HG02884 (cell line): ENCODE data around the gene INPP5A.

Experiments used
- ATAC-seq: cut with Tn5 transposase; IDR thresholded peaks from one replicate; pipeline ENCODE4 v1.9.1; 2021; ENCODE audit warnings: mild to moderate bottlenecking, moderate library complexity; ENCODE audit not compliant: unreplicated experiment

The INPP5A gene

GRCh38 chr10:132685101-132685891 lies 147.7 kb downstream of the INPP5A start:
- ATAC-seq = no peak

- no peak for ATAC-seq
Observed at GRCh38 chr10:132685921-132686680, 148.5 kb downstream of the INPP5A start.

- no peak for ATAC-seq
Observed at GRCh38 chr10:132687181-132687892, 149.8 kb downstream of the INPP5A start.

GRCh38 chr10:132687893-132688579 lies 150.4 kb downstream of the INPP5A start:
- ATAC-seq = no peak

- ATAC-seq = no peak
Observed at GRCh38 chr10:132688580-132689420, 151.2 kb downstream of the INPP5A start.

GRCh38 chr10:132689721-132690360 lies 152.3 kb downstream of the INPP5A start:
- no peak for ATAC-seq

- no peak for ATAC-seq
Observed at GRCh38 chr10:132690401-132690800, 152.8 kb downstream of the INPP5A start.

GRCh38 chr10:132690821-132691610 lies 153.4 kb downstream of the INPP5A start:
- ATAC-seq = no peak

GRCh38 chr10:132691711-132692153 lies 154.1 kb downstream of the INPP5A start:
- no peak for ATAC-seq

- ATAC-seq = no peak
Observed at GRCh38 chr10:132692311-132692710, 154.7 kb downstream of the INPP5A start.

- ATAC-seq = no peak
Observed at GRCh38 chr10:132693676-132694075, 156.1 kb downstream of the INPP5A start.

- ATAC-seq = no peak
Observed at GRCh38 chr10:132696204-132696603, 158.6 kb downstream of the INPP5A start.

GRCh38 chr10:132696728-132697577 lies 159.4 kb downstream of the INPP5A start:
- no peak for ATAC-seq

GRCh38 chr10:132697578-132698200 lies 160.1 kb downstream of the INPP5A start:
- no peak for ATAC-seq

GRCh38 chr10:132698211-132698751 lies 160.7 kb downstream of the INPP5A start:
- no peak for ATAC-seq

GRCh38 chr10:132698761-132699391 lies 161.3 kb downstream of the INPP5A start:
- ATAC-seq = no peak
